ENCODE measurements around the gene RASGRP1. TPM values are rescaled to one million over a fixed set of nuclear protein-coding genes. Genes with fewer than 3 reads are reported as not detected.

The RASGRP1 gene
- total and polyA plus RNA-seq, 3 donors from 2014 or later, result 4.4 to 9.2 (median 7.4) TPM

- 5% methylated on average over 4 of the region's 4 CpGs for WGBS, 2 donors
These were observed 109.5 kb downstream of the RASGRP1 start for GRCh38 chr15:38455092-38455491.

GRCh38 chr15:38454696-38455090 lies 109.9 kb downstream of the RASGRP1 start:
- TF ChIP-seq, protein P1, sequence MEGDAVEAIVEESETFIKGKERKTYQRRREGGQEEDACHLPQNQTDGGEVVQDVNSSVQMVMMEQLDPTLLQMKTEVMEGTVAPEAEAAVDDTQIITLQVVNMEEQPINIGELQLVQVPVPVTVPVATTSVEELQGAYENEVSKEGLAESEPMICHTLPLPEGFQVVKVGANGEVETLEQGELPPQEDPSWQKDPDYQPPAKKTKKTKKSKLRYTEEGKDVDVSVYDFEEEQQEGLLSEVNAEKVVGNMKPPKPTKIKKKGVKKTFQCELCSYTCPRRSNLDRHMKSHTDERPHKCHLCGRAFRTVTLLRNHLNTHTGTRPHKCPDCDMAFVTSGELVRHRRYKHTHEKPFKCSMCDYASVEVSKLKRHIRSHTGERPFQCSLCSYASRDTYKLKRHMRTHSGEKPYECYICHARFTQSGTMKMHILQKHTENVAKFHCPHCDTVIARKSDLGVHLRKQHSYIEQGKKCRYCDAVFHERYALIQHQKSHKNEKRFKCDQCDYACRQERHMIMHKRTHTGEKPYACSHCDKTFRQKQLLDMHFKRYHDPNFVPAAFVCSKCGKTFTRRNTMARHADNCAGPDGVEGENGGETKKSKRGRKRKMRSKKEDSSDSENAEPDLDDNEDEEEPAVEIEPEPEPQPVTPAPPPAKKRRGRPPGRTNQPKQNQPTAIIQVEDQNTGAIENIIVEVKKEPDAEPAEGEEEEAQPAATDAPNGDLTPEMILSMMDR (IDR thresholded peaks at IDR 0.05), result no peak
- no peak for TF ChIP-seq POLR2A (IDR thresholded peaks at IDR 0.05)
- 1% methylated on average over 12 of the region's 12 CpGs for WGBS, 2 donors
- no peaks in the 10 kb centered on the region for H3K36me3 ChIP-seq (ENCODE audit: low read depth, missing control alignments)
- no peak for DNase-seq
- H3K4me1 ChIP-seq, result peaks cover 8% of the 10 kb centered on the region
- H3K9me3 ChIP-seq, result no peaks in the 10 kb centered on the region
- H3K27ac ChIP-seq, result peak overlapping the region; percentile 94 to 95
- H3K4me3 ChIP-seq, result peak overlapping the region; percentile 86 to 93
- H3K27me3 ChIP-seq, result no peaks in the 10 kb centered on the region
- intact Hi-C loops (cut with DNase I; ENCODE audit: low total_unique reads), result no loop called here

More at GRCh38 chr15:38455092-38455491, 109.5 kb downstream of the RASGRP1 start:
- intact Hi-C loops (cut with DNase I; ENCODE audit: low total_unique reads), result no loop called here
- Histone ChIP-seq H3K4me1 (peaks cover 8% of the 10 kb centered on the region), H3K9me3 (no peaks in the 10 kb centered on the region), H3K36me3 (ENCODE audit: low read depth, missing control alignments) (no peaks in the 10 kb centered on the region), H3K27ac (no peak overlapping the region), H3K27me3 (no peaks in the 10 kb centered on the region), H3K4me3 (peak overlapping the region; percentile 86 to 93)
- TF ChIP-seq POLR2A (IDR thresholded peaks at IDR 0.05), result no peak
- TF ChIP-seq, protein P1 (IDR thresholded peaks at IDR 0.05), result no peak
- DNase-seq, result no peak

- Histone ChIP-seq H3K4me1 (peaks cover 8% of the 10 kb centered on the region), H3K36me3 (ENCODE audit: low read depth, missing control alignments) (no peaks in the 10 kb centered on the region), H3K4me3 (peak within 1 kb of the TSS; percentile 86 to 93), H3K27me3 (no peaks in the 10 kb centered on the region), H3K27ac (peak within 1 kb of the TSS; percentile 94 to 95), H3K9me3 (no peaks in the 10 kb centered on the region)
- TF ChIP-seq, protein P1 (IDR thresholded peaks at IDR 0.05), result peak in 1 of 3 experiments; percentile 1
- no peak for TF ChIP-seq POLR2A (IDR thresholded peaks at IDR 0.05)
- intact Hi-C loops (cut with DNase I; ENCODE audit: low total_unique reads), result no loop called here
- 0 to 1% methylated on average over 24 to 46 of the region's 49 CpGs for WGBS, 2 donors
- DNase-seq, result peak; percentile 91
These were observed 110.5 kb downstream of the RASGRP1 start, which contains the start of gene FAM98B for GRCh38 chr15:38453971-38454695. TSS of gene FAM98B (plus strand) at chr15:38454127. CDS start at chr15:38454162, 35 bp downstream.

GRCh38 chr15:38441130-38441519 lies 123.5 kb downstream of the RASGRP1 start:
- Histone ChIP-seq H3K4me3 (no peak overlapping the region), H3K27me3 (no peaks in the 10 kb centered on the region), H3K9me3 (no peaks in the 10 kb centered on the region), H3K27ac (no peak overlapping the region), H3K36me3 (ENCODE audit: low read depth, missing control alignments) (no peaks in the 10 kb centered on the region), H3K4me1 (no peaks in the 10 kb centered on the region)
- intact Hi-C loops (cut with DNase I; ENCODE audit: low total_unique reads), result loop anchor here (10.0 kb wide), 1 partner anchor 244 kb away; no protein-coding TSS in a partner anchor
- TF ChIP-seq POLR2A (IDR thresholded peaks at IDR 0.05), result no peak
- TF ChIP-seq, protein P1 (IDR thresholded peaks at IDR 0.05), result no peak
- 95 to 100% methylated on average over 2 to 3 of the region's 3 CpGs for WGBS, 2 donors
- DNase-seq, result no peak

Data from testis (tissue), 3 donors.